SU-DHL-6 (cell line): ENCODE results near the gene ARHGAP27.

Experiments used
- H2AFZ ChIP-seq: fragments of 200-600 bp; sonication (generic); 2 replicates; pipeline ENCODE4 v1.6.1; 2014; ENCODE audit warnings: low read depth, mild to moderate bottlenecking, moderate library complexity, mixed read lengths, antibody characterized with exemption, low read length; ENCODE audit not compliant: severe bottlenecking
- H3F3A ChIP-seq: fragments of 200-600 bp; shearing (Covaris generic); 2 replicates; pipeline ENCODE4 v1.6.0; 2016; ENCODE audit warnings: antibody characterized with exemption, mild to moderate bottlenecking; ENCODE audit not compliant: insufficient read depth
- H3K27ac ChIP-seq: fragments of 200-600 bp; sonication (generic); 2 replicates; pipeline ENCODE4 v1.5.1; 2016; ENCODE audit warnings: low read depth, mild to moderate bottlenecking, low read length, moderate library complexity, mixed read lengths
- H3K27me3 ChIP-seq: fragments of 200-600 bp; sonication (generic), shearing (Covaris generic); 2 replicates; pipeline ENCODE4 v1.6.0; 2014; ENCODE audit warnings: mild to moderate bottlenecking, low read length
- H3K36me3 ChIP-seq: fragments of 200-600 bp; sonication (generic); 2 replicates; pipeline ENCODE4 v1.6.1; 2014; ENCODE audit warnings: mild to moderate bottlenecking, low read length, mixed read lengths
- H3K4me2 ChIP-seq: fragments of 300-600, 200-600 bp; shearing (Covaris generic), sonication (generic); 2 replicates; pipeline ENCODE4 v1.6.0; 2014; ENCODE audit warnings: low read length, low read depth, mild to moderate bottlenecking; ENCODE audit not compliant: poor library complexity, severe bottlenecking
- H3K4me3 ChIP-seq: fragments of 200-600 bp; sonication (generic); 2 replicates; pipeline ENCODE4 v1.5.1; 2014; ENCODE audit warnings: antibody characterized with exemption, low read length, mild to moderate bottlenecking, mixed read lengths; ENCODE audit not compliant: insufficient read depth, poor library complexity, severe bottlenecking
- H3K79me2 ChIP-seq: fragments of 200-600 bp; sonication (generic); 2 replicates; pipeline ENCODE4 v1.6.1; 2014; ENCODE audit warnings: mild to moderate bottlenecking, low read length, moderate library complexity; ENCODE audit not compliant: insufficient read depth
- H3K9ac ChIP-seq: fragments of 200-600 bp; sonication (generic); 2 replicates; pipeline ENCODE4 v1.7.0; 2014; ENCODE audit warnings: mild to moderate bottlenecking, low read length
- H3K9me2 ChIP-seq: fragments of 200-600 bp; sonication (generic); replicated peaks from 2 replicates; pipeline ENCODE4 v1.6.1; 2014; ENCODE audit warnings: low read length; ENCODE audit not compliant: insufficient read depth
- H3K9me3 ChIP-seq: fragments of 200-600 bp; sonication (generic); 2 replicates; pipeline ENCODE4 v1.6.1; 2014; ENCODE audit warnings: low read length, mixed read lengths; ENCODE audit not compliant: insufficient read depth
- H4K20me1 ChIP-seq: fragments of 200-600 bp; sonication (generic); 2 replicates; pipeline ENCODE4 v1.6.1; 2014; ENCODE audit warnings: low read depth, mild to moderate bottlenecking, antibody characterized with exemption, low read length, moderate library complexity, mixed read lengths
- CTCF ChIP-seq: fragments of 200-600 bp; sonication (generic); IDR thresholded peaks from one replicate; pipeline ENCODE4 v1.5.1; 2017; ENCODE audit warnings: antibody characterized with exemption, mild to moderate bottlenecking, low read length, moderate library complexity; ENCODE audit not compliant: insufficient read depth, poor library complexity, severe bottlenecking
- EZH2phosphoT487 ChIP-seq: fragments of 200-600 bp; sonication (generic), shearing (Covaris generic); conservative IDR thresholded peaks from 2 replicates; pipeline ENCODE4 v1.6.1; 2018; ENCODE audit warnings: mild to moderate bottlenecking, antibody characterized with exemption, low read length, moderate library complexity, mixed read lengths

Gene ARHGAP27

GRCh38 chr17:45429339-45430005 lies 3.2 kb downstream of the ARHGAP27 start:
- Histone ChIP-seq H2AFZ (no peak overlapping the region), H3K27me3 (no peaks in the 10 kb centered on the region), H3K27ac (no peak overlapping the region), H3K9me3 (no peaks in the 10 kb centered on the region), H3K4me3 (no peak overlapping the region), H3K79me2 (no peaks in the 10 kb centered on the region), H3K9me2 (no peaks in the 10 kb centered on the region), H3K4me2 (peak overlapping the region; percentile 38), H3F3A (peaks cover 8% of the 10 kb centered on the region), H3K36me3 (no peaks in the 10 kb centered on the region), H4K20me1 (no peaks in the 10 kb centered on the region), H3K9ac (no peak overlapping the region)
- TF ChIP-seq CTCF (no peak), EZH2phosphoT487 (no peak)

GRCh38 chr17:45428931-45429338 lies 3.7 kb downstream of the ARHGAP27 start:
- TF ChIP-seq EZH2phosphoT487 (no peak), CTCF (no peak)
- Histone ChIP-seq H3K79me2 (no peaks in the 10 kb centered on the region), H3K9ac (0 out of 2 replicates have a peak overlapping the region, but pooled peaks have one; percentile 7), H2AFZ (peak overlapping the region; percentile 20), H3K9me3 (no peaks in the 10 kb centered on the region), H3K27me3 (no peaks in the 10 kb centered on the region), H3K27ac (peak overlapping the region; percentile 33), H3K36me3 (no peaks in the 10 kb centered on the region), H3K4me2 (peak overlapping the region; percentile 38), H3F3A (peaks cover 8% of the 10 kb centered on the region), H3K9me2 (no peaks in the 10 kb centered on the region), H4K20me1 (no peaks in the 10 kb centered on the region), H3K4me3 (no peak overlapping the region)

GRCh38 chr17:45428050-45428617 lies 4.5 kb downstream of the ARHGAP27 start:
- peak overlapping the region; percentile 38 for H3K4me2 ChIP-seq
- H2AFZ ChIP-seq, result peak overlapping the region; percentile 20

More at GRCh38 chr17:45428050-45428617, 4.5 kb downstream of the ARHGAP27 start:
- TF ChIP-seq EZH2phosphoT487, result no peak
- TF ChIP-seq CTCF, result peak; percentile 95
- no peaks in the 10 kb centered on the region for H3K79me2 ChIP-seq
- H3K27ac ChIP-seq, result peak overlapping the region; percentile 33
- H3K9me2 ChIP-seq, result no peaks in the 10 kb centered on the region
- no peaks in the 10 kb centered on the region for H3K36me3 ChIP-seq
- H3F3A ChIP-seq, result peaks cover 8% of the 10 kb centered on the region
- H4K20me1 ChIP-seq, result no peaks in the 10 kb centered on the region
- H3K9me3 ChIP-seq, result no peaks in the 10 kb centered on the region
- H3K9ac ChIP-seq, result peak overlapping the region; percentile 7; the same call in 1 of the 2 replicates
- no peak overlapping the region for H3K4me3 ChIP-seq
- no peaks in the 10 kb centered on the region for H3K27me3 ChIP-seq
